Right lobe of liver (tissue), 4 donors: ENCODE results near the gene NQO2.

ENCODE experiments used
- CTCF ChIP-seq, 4 donors: fragments of 200-600 bp in 3 of 4; fragments of 450-650 bp in 1 of 4; IDR thresholded peaks; one replicate each; pipeline versions ENCODE4 v1.5.1 to v1.8.0; 2016 to 2022; ENCODE audit warnings: antibody characterized with exemption in 4 of 4, mild to moderate bottlenecking in 2 of 4
- POLR2A ChIP-seq: fragments of 450-650 bp; IDR thresholded peaks from one replicate; pipeline ENCODE4 v1.6.1; 2017; ENCODE audit warnings: antibody characterized with exemption, mild to moderate bottlenecking
- donor health status: DM: no; HTN: no; CAD: no.
- donor health status: DM: no; HTN: no; CAD: no.
- donor health status: DM: no; HTN: yes; CAD: no.

DNA sequence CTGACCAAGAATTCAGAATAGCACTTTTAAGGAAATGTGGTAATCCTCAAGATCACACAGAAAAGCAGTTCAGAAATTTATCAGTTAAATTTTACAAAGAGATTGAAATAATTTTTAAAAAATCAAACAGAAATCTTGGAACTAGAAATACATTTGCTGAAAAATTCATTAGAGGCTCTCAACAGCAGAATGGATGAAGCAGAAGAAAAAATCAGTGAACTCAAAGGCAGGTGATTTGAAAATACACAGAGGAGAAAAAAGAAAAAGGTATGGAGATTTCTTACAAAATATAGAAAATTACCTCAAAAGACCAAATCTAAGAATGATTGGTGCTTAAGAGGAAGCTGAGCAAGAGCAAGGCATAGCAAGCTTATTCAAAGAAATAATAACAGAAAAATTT is 11.5 kb downstream of the NQO2 start:
- TF ChIP-seq POLR2A = no peak
- TF ChIP-seq CTCF (IDR thresholded peaks at IDR 0.05) = no peak
